EL (cell line): ENCODE measurements around the gene SLC35A2.

ENCODE experiments used
- DNase-seq: peaks from one replicate; pipeline ENCODE4 v3.0.0-alpha.2; 2016

SLC35A2 gene

DNA sequence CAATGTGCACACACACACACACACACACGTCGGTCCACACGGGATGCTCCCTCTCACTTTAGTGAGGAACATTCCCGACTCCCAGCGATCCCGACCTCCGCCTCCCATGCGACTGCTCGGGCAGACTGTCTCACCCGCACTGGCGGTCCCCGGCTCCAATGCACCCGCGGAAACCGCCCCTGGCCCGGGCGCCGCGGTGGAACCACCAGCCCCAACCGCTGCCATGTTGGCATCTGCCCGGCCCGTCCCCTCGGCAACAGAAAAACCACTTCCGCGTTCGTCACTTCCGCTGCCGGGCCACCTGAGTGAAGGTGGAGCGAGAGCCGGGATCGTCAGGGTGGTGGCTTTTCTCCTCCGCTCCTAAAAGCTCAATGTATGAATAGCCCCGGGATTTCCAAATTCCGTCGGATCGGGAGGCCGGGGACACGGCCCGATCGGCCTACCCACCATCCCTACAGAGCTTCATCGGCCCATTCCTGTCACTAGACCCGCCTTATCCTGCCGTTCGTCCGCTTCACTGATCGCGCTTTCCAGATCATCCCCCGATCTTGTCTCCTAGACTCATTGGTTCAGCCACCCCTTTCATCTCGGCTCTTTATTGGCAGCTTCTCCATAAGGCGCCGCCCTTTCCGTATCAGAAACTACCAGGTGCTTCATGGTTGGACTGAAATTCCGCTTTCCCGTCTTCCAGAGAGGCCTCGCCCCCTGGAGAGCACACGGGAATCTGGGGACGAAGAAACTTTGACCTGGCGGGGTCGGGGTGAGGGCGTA lies at the start of gene SLC35A2:
TSS of gene SLC35A2 (minus strand) at position 235 of the 771 bp plus-strand sequence. CDS start at position 225, 10 bp downstream.
- peak; percentile 71 for DNase-seq

DNA sequence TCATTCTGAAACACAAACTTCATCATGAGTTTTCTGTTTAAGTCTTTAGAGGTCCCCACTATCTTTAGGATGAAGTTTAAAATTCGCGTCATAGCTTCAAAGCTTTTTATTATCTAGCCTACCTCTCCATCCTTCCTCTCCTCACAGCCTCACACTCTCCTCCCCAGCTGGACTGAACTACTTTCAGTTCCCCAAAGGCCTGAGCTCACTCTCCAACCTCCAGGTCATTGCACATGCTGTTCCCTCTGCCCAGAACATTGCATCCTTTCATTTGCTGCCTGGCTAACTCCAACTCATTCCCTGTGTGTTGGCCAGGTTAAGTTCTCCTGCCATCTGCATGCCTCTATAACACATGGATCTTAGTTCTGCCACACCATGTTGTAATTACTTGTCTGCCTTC lies 48.8 kb upstream of the SLC35A2 start:
- no peak for DNase-seq

GRCh38 chrX:48958635-48959094 lies 47.2 kb upstream of the SLC35A2 start:
- peak; percentile 56 for DNase-seq

DNA sequence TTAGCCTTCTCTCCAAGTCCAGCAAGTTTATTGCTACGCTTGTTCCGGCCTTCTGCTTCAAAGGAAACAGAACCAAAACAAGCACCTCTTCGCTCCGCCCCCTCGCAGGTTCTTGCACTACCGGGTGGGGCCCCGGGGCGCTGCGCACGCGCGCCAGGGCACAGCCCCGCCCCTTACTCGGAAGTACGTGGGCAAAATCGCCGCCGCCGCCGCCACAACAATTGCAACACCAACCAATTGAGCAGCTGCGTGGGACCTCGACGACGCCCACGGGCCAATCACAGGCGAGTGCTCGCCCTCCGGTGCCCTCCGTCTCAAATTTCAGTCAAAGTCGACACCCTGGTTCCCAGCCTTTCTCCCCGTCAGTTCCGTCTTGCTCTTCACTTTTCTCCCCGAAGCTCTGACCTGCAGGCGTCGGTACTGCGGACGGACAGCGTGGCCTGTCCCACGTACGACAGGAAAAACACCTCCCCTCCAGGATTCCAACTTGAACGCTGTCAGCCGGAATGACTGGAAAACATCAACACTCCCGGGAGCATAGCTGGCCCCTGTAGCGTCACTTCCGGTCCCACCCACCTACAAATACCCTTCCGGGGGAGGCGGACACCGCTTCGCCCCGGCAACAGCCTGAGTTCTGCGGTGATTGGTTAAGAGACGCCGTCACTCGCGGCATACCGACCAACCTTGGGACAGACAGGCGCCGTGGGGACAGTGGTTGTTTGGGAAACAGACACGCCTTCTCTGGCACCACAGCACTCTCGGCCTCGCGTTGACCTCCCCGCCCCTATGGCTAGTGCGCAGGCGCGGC lies 46.6 kb upstream of the SLC35A2 start:
- DNase-seq = peak; percentile 96

DNA sequence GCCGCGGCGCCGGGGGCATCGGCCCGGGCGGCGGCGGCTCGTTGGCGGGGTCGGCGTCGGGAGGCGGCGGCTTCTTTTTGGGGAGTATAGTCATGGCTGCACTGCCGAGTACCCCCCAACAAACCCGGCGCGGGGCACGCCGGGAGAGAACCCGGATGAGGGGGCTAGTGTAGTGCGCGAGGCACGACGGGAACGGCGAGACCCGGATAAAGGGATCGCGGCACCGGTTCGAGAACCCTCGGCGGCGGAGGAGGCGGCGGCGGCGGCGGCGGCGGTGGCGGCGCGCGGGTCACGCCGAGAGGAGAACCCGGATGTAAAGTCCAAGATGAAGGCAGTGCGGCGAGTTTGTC lies 46.0 kb upstream of the SLC35A2 start, which contains the start of gene OTUD5:
TSS of gene OTUD5 (minus strand) at position 131 of the 350 bp plus-strand sequence. CDS start at position 94, 37 bp downstream.
- DNase-seq = peak; percentile 62

DNA sequence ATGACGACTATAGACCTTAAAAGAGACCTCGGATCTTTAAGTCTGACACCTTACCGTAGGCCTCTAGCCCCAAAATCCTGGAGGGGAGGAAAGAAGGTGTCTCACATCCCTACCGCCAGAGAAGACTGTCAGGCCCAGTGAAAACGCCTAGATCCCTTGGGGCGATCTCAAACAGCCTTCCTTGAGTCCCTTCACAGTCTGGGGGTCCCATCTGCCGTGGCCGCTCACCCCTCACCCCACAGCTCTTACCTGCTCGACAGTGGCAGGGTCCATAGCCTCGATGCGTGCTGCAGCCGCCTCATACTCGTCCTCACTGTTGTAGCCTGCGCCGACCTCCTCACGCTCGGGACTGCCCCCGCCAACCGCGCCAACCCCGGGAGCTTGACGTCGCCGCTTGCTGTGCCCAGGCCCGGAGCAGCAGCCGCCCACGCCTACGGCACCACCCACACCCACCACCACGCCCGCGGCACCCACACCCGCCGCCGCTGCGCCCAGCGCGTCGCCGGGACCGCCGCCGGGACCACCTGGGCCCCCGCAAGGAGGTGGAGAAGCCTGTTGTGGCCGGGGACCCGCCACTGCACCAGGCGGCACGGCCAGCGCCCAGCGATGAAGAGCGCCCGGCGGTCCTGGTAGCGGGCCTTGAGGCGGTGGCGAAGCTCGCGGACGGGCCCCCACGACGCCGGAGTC lies 45.4 kb upstream of the SLC35A2 start:
- no peak for DNase-seq

DNA sequence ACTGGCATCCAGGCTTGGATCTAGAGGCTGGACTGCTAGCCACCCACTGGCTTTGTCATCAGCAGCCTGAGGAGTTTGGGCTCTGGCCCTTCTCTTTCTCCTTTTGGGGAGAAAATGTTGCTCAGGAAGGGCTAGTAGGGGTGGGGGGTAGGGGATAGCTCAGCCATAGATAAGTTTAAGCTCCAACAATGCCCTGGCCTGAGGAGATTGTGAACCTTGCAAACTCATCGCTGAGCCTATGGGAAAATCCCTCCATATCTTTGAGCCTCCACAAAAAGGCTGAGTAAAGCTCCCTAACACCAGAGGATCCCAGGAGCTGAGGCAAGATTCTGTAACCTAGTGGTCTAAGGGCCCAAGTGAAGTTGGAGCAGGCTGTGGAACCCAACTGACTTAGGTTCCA lies 37.1 kb upstream of the SLC35A2 start:
- DNase-seq = no peak

GRCh38 chrX:48945517-48946348 lies 34.3 kb upstream of the SLC35A2 start:
- DNase-seq = peak; percentile 38

GRCh38 chrX:48942895-48943294 lies 31.4 kb upstream of the SLC35A2 start:
- DNase-seq = no peak

- DNase-seq = no peak
Observed at GRCh38 chrX:48940404-48940955, 29.0 kb upstream of the SLC35A2 start.

GRCh38 chrX:48939524-48940228 lies 28.2 kb upstream of the SLC35A2 start:
- DNase-seq = no peak

- no peak for DNase-seq
Observed at GRCh38 chrX:48938721-48939425, 27.4 kb upstream of the SLC35A2 start.

DNA sequence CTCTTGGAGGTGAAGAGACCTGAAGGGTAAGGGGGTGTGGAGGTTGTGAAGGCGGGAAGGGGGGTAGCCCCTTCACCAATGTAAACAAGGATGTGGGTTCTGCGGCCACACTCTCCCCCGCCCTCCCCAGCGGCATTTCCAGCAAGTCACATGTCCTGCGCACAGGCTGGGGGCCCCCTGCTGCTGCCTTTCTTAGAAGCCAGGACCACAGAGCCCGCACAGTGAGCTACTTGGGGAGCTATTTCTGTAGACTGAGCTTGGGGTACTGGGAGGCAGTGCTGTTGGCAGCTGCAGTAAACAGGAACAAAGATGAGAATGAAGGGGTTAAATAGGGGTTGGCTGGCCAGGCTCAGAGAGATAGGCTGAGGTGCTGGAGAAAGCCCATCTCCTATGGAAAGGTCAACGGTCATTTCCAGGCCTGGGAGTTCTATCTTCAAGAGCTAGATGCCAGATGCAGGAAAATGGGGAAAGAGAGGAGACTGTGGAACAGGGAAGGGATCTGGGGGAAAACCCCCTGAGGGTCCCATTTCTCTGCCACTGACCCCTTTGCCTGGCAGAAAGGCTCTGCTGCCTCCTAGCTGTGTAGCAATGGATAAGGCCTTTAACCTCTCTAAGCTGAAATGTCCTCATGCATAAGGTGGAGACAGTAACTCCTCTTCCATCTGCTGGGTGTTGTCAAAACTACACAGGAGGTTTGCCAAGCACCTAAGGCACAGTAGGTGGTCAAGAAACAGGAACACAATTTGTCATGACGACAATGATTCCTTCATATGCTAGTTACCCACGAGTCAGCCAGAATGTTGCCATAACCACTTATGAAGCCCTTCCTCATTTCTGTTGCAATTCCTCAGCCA lies 25.8 kb upstream of the SLC35A2 start:
- DNase-seq = no peak

- no peak for DNase-seq
Observed at GRCh38 chrX:48936429-48937053, 25.1 kb upstream of the SLC35A2 start.

GRCh38 chrX:48935301-48935670 lies 23.8 kb upstream of the SLC35A2 start:
- no peak for DNase-seq

DNA sequence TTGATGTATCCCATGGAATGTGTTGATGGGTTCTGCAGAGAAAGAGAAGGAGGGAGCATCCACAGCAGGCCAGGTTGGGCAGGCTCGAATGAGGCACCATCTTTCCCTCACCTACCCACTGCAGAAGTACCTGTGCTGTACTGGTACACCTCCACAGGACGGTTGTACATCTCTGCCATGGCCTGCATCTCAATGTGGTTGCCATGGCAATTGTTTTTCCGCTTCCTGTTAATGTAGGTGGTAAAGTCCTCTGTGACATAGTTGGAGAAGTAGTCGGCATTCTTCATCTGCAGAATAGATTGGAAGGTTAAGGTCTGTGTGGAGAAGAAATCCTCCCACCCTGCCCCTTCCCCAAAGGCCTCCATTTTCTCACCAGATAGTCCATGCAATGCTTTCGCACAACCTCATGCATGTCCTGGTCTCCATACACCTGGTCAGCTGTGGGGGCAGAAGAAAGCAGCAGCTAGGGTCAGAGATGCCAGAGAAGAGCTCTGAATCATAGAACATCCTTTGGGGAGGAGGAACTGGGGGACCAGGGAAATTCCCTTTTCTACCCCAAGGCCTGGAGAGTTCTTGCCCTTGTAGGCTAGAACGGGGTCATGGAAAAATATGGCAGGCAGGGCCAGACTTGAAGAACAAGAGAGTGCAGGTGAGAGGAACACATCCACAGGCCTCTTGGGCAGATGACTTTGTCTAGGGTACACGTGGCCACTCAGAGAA lies 23.3 kb upstream of the SLC35A2 start:
- DNase-seq = no peak

GRCh38 chrX:48933757-48934156 lies 22.3 kb upstream of the SLC35A2 start:
- DNase-seq = no peak

- DNase-seq = no peak
Observed at GRCh38 chrX:48927736-48928382, 16.4 kb upstream of the SLC35A2 start.
